Activated CD8-positive, alpha-beta memory T cell treated with anti-CD3 and anti-CD28 coated beads for 48 hours (primary cell): ENCODE data around the gene ADRA2B.
A peak's percentile ranks its signal among the peaks of the same experiment; 100 is the strongest.
"Not testable (repeated sequence)": the region's sequence is repeated elsewhere in the genome, so short reads cannot be mapped to it uniquely, and the experiment has no call there.

Source experiments
- DNase-seq, 3 experiments: peaks; one replicate each; pipeline ENCODE4 v3.0.0-alpha.2; 2020; ENCODE audit warnings: low read depth in 2 of 3, low spot score in 2 of 3

ADRA2B gene

GRCh38 chr2:96150791-96151594, 34.6 kb upstream of the ADRA2B start:
- no peak for DNase-seq

GRCh38 chr2:96150007-96150640, 33.8 kb upstream of the ADRA2B start:
- DNase-seq = no peak

GRCh38 chr2:96148410-96149217, 32.2 kb upstream of the ADRA2B start:
- DNase-seq = peak; percentile 80 to 96 (median 85)

GRCh38 chr2:96147593-96148201, 31.3 kb upstream of the ADRA2B start:
- no peak for DNase-seq

GRCh38 chr2:96146881-96147592, 30.7 kb upstream of the ADRA2B start:
- no peak for DNase-seq

GRCh38 chr2:96146153-96146880, 29.9 kb upstream of the ADRA2B start:
- DNase-seq = peak; percentile 79 to 90 (median 85)

- DNase-seq = no peak
These were observed 29.4 kb upstream of the ADRA2B start for GRCh38 chr2:96145848-96146152.

- DNase-seq = peak; percentile 86 to 96 (median 95)
These were observed 28.9 kb upstream of the ADRA2B start, which contains the start of gene DUSP2 for GRCh38 chr2:96145036-96145847. DUSP2 (minus strand) TSS chr2:96145440; CDS start chr2:96145354, 86 bp downstream.

GRCh38 chr2:96144481-96145035, 28.2 kb upstream of the ADRA2B start:
- DNase-seq = peak in 1 of 3 experiments; percentile 36

- no peak for DNase-seq
These were observed 27.6 kb upstream of the ADRA2B start for GRCh38 chr2:96143848-96144480.

- peak in 2 of 3 experiments; percentile 23 to 27 for DNase-seq
These were observed 27.0 kb upstream of the ADRA2B start for GRCh38 chr2:96143231-96143847.

GRCh38 chr2:96142217-96143113, 26.1 kb upstream of the ADRA2B start:
- peak; percentile 74 to 80 (median 79) for DNase-seq

GRCh38 chr2:96141624-96141967, 25.2 kb upstream of the ADRA2B start:
- DNase-seq = not testable (repeated sequence)

- DNase-seq = no peak
These were observed 24.7 kb upstream of the ADRA2B start for GRCh38 chr2:96140941-96141623.

- DNase-seq = no peak
These were observed 22.9 kb upstream of the ADRA2B start for GRCh38 chr2:96139181-96139758.
